NCI-H187 treated with DMSO at 0.1 percent for 48 hours (cell line): Measurements from ENCODE around the gene ACOT2.
"Not testable (repeated sequence)": the region's sequence is repeated elsewhere in the genome, so short reads cannot be mapped to it uniquely, and the experiment has no call there.

ENCODE experiments used
- DNase-seq: peaks from one replicate; lab custom pipeline; 2025; lab: John Stamatoyannopoulos, UW

ACOT2 gene

DNA sequence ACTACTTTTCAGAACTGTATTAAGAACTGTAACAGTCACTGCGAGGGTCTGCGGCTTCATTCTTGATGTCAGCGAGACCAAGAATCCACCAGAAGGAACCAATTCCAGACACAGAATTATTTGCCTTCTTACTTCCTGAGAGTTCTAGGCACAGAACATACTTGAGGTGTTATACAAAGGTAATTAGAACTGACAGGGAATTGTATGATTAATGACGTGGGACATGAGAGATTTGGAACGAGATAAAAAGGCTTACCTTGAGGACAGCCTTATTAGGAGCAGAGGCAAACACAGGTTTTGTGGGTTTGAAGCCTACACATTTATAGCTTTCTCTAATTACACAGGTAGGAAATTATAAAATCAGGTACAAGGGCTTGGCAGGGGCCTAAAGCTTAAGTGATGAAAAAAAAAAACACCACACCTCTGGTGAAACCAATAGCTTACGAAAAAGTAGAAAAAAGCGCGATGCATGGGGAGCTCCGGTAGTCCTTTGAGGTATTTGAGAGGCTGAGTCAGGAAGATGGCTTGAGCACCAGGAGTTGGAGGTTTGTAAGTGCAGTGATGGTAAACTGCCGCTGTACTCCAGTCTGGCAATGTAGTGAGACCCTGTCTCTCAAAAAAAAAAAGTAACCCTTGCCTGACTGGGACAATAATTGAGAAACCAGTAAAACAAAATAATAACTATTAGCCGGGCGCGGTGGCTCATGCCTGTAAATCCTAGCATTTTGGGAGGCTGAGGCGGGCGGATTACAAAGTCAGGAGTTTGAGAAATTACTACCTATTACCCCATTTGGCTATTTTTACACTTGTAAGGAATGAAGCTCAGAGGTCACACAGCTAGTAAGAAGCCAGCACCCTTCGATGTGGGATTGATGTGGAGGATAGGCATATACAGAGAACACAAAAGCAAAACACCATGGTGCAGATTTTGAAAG is 795 bp upstream of the ACOT2 start:
- no peak for DNase-seq

DNA sequence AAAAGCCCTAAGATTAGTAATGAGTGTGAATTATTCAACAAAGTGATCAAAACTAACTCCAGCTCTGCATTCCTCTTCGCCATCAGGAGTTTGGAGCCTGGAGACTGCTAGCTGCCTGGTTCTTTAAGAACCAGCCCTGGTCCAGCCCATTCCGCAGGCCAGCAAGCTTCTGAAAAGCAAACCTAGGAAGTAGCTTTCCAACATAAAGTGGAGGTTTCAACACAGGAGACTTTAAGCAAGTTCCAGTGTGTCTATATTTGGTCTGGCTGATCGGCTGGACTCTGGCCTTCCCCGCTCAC is 178 bp upstream of the ACOT2 start:
- not testable (repeated sequence) for DNase-seq

DNA sequence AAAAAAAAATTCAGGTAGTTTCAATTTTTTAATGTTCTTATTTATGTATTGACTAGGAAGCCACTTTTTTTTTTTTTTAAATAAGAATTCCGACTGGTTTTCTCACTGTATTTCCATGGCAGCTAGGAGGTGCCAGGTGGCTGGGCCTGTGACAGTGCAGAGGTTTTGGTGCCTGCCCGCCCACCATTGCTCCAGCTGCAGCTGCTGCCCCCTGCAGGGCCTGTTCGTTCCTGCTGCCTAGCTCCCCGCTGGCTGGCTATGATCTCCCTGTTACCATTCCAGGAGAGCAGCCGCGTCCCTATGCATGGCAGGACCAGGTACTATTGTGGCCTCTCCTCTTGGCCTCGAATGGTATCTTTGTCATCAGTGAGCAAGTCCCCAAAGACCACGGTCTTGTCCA is 1.9 kb downstream of the ACOT2 start:
- DNase-seq = not testable (repeated sequence)

DNA sequence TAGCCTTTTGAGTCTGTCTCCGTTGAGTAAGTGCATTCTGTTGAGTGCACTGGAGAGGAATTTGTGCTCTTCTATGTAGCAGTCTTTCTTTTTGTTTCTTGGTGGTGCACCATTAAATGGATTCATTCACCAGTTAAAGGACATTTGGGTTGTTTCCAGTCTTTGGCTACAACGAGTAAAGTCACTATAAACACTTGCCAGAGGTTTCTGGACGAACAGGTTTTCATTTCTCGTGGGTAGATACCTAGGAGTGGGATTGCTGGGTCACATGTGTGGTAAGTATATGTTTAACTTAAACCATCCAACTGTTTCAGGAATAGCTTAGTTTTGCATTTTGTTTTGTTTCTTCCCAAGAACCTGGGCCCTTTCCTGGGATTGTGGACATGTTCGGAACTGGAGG is 4.0 kb downstream of the ACOT2 start:
- not testable (repeated sequence) for DNase-seq

DNA sequence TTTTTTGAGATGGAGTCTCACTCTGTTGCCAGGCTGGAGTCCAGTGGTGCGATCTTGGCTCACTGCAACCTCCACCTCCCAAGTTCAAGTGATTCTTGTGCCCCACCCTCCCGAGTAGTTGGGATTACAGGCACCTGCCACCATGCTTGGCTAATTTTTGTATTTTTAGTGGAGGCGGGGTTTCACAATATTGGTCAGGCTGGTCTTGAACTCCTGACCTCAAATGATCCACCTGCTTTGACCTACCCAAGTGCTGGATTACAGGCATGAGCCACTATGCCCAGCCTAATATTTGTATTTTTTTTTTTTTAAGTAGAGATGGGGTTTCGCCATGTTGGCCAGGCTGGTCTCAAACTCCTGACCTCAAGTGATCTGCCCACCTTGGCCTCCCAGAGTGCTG is 4.7 kb downstream of the ACOT2 start:
- not testable (repeated sequence) for DNase-seq

DNA sequence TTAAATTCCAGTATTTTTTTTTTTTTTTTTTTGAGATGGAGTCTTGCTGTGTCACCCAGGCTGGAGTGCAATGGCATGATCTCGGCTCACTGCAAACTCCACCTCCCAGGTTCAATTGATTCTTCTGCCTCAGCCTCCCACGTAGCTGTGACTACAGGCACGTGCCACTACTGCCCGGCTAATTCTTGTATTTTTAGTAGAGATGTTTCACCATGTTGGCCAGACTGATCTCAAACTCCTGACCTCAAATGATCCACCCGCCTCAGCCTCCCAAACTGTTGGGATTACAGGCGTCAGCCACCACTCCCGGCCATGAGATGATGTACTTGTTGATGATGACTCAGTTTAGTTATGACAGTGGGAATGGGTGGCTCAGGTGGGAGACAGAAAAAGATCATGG is 5.2 kb downstream of the ACOT2 start:
- DNase-seq = not testable (repeated sequence)

DNA sequence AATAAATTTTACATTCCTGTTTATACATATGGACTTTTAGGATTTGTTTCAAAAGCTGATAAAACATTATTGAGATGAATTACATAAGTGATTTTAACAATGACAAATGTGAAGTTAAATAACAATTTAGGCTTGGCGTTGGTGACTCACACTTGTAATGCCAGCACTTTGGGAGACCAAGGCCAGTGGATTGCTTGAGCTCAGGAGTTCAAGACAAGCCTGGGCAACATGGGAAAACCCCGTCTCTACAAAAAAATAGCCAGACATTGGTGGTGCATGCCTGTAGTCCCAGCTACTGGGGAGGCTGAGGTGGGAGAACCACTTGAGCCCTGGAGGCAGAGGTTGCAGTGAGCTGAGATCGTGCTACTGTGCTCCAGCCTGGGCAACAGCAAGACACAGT is 7.4 kb downstream of the ACOT2 start:
- DNase-seq = no peak

DNA sequence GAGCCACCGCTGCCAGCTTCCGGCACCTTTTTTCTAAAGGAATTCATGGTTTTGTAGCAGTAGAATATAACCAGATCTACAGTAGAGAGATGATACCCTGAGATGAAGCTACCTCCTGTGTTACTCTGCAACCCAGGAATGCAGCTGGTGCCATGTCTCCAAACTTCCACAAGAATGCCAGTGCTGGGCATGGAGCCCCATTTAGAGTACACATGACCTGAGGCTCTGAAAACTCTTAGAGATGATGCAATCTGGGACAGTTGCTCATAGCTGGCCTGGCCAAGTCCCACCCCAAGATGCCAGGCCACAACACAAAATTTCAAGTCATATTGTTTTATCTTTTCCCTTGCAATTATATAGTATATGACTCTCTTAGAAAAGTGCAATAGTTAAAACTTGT is 8.2 kb downstream of the ACOT2 start:
- DNase-seq = not testable (repeated sequence)

DNA sequence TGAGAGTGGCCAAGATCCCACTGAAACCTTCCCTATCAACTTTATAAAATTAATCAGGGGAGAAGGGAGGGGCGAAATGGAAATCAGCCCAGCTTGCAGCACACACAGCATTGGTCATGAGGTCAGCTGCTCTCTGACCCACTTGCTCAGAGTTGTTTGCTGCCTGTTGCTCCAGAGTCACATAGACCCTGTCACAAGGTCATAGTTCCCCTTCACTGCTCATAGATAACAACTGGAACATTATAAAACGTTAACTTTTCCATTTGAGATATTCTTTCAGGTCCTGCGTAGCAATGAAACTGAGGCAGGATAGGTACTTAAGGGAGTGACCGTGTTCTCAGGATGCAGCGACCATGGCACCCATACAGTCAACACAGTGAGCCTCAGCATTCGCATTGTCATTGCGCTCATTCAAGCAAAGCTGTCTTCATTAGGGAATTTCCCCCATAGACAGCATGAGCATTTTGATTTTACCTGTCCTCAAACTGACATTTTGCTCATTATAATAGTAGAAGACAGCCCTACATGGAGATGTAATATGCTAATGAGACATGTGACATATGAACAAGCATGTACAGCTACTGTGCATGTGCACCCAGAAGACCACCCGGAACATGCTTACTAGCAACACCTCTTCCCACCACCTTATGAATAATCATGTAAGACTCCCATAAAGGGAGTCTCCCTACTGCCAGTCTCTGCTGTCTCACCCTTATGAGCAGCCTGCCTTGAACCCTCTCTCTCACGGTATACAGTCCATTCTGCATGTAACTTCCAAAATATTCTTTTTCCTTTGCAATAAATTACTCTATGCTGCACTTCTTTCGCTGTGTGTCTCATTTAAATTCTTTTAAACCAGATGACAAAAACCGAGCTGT is 13.3 kb downstream of the ACOT2 start:
- DNase-seq = not testable (repeated sequence)

DNA sequence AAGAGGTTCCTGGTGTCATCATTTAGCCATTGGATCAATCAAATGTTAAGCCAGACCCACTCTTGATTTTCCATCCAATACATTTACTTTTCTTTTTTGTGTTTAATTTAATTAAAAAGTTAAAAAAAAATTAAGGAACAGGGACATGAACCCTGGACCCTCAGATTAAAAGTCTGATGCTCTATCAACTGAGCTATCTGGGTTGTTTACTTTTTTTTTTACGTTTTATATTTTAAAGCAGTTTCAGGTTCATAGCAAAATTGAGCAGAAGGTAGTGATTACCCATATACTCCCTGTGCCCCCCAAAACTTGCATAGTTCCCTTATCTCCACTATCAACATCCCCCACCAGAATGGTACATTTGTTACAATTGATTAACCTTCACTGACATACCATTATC is 19.7 kb downstream of the ACOT2 start:
- no peak for DNase-seq

DNA sequence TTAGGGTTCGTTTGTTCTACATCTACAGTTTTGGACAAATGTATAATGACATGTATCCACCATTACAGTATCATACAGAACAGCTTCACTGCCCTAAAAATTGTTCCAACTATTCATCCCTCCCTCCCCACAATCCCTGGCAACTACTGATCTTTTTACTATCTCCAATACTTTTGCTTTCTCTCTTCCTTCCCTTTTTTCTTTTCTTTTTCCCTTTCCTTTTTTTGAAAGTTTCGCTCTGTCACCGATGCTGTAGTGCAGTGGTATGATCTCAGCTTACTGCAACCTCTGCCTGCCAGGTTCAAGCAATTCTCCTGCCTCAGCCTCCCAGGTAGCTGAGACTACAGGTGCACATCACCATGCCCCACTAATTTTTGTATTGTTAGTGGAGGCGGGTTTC is 20.1 kb downstream of the ACOT2 start:
- DNase-seq = no peak

DNA sequence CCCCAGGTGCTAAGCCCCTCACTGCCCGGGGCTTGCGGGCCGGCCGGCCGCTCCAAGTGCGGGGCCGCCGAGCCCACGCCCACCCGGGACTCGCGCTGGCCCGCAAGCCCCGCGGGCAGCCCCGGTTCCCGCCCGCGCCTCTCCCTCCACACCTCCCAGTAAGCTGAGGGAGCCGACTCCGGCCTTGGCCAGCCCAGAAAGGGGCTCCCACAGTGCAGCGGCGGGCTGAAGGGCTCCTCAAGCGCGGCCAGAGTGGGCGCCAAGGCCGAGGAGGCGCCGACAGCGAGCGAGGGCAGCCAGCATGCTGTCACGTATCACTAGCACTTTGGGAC is 21.6 kb downstream of the ACOT2 start:
- not testable (repeated sequence) for DNase-seq

DNA sequence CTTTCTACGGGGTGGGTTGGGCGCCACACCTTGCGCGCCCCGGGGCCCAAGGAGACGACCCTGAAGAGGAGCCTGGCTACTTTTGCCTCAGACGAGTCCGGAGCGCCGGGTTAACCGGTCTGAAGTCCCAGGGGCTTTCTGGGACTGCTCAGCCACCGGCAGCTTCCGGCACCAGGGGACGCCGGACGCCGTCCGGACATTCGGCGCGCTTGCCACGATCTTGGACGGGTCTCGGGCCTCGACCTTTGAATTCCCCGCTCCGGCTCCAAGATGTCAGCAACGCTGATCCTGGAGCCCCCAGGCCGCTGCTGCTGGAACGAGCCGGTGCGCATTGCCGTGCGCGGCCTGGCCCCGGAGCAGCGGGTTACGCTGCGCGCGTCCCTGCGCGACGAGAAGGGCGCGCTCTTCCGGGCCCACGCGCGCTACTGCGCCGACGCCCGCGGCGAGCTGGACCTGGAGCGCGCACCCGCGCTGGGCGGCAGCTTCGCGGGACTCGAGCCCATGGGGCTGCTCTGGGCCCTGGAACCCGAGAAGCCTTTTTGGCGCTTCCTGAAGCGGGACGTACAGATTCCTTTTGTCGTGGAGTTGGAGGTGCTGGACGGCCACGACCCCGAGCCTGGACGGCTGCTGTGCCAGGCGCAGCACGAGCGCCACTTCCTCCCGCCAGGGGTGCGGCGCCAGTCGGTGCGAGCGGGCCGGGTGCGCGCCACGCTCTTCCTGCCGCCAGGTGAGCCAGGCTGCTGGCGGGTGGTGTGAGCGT is 22.9 kb downstream of the ACOT2 start, which contains the start of gene ACOT4:
TSS of gene ACOT4 (plus strand) at position 184 of the 760 bp plus-strand sequence. CDS start at position 271, 87 bp downstream.
- no peak for DNase-seq

DNA sequence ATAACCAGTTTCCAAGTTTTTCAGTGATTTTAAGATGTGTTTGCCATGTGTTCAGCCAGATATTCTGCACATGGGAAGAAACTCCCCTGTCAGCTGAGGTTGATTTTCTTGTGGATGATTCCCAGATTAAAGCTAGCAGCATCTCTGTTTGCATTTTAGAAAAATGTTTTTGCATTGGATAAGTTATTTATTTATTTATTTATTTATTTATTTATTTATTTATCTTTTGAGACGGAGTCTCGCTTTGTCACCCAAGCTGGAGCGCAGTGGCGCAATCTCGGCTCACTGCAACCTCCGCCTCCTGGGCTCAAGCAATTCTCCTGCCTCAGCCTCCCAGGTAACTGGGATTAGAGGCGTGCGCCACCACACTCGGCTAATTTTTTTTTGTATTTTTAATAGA is 25.5 kb downstream of the ACOT2 start:
- DNase-seq = no peak

DNA sequence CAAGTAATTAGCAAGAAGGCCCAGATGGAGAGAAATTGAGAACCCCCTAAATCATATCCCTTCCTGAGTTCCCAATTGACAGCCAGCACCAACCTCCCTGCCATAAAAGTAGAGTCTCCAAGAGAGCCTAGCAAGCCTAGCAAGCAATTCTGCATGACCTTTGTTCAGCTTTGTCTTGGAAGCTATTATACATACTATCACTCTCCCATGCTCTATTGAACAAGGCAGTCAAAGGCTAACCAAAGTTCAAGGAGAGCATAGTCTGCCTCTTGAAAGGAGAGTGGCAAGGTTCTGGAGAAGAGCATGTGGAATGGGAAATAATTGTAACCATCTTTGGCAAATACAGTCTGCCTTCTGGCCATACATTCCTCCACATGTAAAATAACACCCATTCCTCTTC is 30.5 kb downstream of the ACOT2 start:
- DNase-seq = no peak

DNA sequence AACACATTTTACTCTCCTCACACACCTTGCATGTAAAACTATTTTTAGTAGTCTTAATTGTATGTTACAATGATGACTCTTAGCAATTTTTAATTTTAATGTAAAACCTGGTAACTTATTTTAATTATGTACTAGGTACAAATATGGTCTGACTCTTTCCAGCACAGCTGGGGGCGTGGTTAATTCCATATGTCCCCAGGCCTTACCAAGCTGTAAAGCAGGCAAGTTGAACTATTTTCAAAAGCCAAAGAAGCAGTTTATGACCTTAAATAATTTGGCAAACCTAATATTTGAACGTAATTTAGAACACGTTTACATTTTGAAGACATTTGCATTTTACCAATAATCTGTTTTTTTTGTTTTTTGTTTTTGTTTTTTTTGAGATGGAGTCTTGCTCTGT is 34.0 kb downstream of the ACOT2 start:
- no peak for DNase-seq

DNA sequence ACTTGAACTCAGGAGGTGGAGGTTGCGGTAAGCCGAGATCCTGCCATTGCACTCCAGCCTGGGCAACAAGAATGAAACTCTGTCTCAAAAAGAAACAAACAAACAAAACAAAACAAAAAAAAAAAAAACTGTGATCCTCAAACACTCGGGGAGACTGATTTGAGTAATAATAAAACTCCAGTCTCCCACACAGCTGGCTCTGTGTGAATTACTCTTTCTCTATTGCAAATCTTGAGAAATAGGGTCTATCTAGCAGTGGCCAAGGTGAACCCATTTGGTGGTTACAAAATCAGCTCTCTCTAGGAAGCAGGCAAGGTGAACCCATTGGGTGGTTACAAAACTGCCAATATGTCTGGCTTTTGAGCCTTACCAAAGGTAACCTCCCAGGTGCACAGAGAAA is 37.3 kb downstream of the ACOT2 start:
- DNase-seq = no peak

DNA sequence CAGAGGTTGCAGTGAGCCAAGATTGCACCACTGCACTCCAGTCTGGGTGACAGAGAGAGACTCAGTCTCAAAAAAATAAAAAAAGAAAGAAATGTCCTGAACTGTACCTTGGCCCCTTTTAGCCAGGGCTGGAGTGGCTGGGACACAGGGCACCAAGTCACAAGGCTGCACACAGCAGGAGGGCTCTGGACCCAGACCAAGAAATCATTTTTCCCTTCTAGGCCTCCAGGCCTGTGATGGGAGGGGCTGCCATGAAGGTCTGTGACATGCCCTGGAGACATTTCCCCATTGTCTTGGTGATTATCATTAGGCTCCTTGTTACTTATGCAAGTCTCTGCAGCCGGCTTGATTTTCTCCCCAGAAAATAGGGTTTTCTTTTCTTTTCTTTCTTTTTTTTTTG is 38.2 kb downstream of the ACOT2 start:
- no peak for DNase-seq

DNA sequence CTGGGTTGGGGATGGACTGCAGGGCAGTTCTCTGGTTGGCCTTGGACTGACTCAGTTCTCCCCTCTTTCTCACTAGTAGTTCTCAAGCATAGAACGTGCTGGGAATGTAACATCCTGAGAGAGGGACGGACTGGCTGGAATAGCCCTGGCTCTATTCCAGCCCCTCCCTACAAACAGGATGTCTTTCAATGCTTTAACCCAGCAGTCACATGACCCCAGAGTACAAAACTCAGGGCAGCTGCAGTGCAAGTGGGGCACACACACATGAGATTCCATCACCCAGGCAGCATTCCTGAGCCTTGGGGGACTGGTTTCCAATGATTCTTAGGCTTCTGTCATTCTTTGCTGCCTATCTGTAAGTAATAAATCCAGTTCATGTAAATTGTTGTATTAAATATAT is 41.7 kb downstream of the ACOT2 start:
- DNase-seq = no peak

DNA sequence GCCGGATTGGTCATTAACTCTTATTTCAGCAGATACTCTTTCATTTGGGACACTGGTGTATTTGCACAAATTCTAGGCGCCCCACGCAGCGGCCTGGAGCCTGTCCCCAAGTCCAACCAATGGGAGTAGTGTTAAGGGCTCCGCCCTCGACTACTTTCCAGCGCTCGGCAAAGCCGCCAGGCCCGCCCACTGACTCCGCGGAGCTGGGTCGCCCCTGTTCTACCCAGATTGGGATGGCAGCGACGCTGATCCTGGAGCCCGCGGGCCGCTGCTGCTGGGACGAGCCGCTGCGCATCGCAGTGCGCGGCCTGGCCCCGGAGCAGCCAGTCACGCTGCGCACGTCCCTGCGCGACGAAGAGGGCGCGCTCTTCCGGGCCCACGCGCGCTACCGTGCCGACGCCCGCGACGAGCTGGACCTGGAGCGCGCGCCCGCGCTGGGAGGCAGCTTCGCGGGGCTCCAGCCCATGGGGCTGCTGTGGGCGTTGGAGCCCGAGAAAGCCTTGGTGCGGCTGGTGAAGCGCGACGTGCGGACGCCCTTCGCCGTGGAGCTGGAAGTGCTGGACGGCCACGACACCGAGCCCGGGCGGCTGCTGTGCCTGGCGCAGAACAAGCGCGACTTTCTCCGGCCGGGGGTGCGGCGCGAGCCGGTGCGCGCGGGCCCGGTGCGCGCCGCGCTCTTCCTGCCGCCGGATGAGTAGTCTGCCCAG is 43.5 kb downstream of the ACOT2 start, which contains the start of gene ACOT6:
TSS of gene ACOT6 (plus strand) at position 179 of the 707 bp plus-strand sequence. CDS start at position 234, 55 bp downstream.
- no peak for DNase-seq

DNA sequence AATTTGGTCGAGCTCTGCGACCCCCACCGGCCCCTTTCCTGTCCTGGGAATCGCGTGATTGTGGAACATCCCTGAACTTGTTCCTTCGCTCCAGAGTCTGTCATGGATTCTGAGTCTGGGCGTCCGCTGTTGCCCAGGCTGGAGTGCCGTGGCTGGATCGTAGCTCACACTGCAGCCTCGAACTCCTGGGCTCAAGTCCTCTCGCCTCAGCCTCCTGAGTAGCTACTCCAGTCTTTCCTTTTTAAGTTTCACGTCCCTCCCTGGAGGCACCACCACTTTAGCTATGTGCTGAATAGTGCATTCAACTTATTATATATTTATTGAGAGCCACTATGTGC is 44.0 kb downstream of the ACOT2 start:
- no peak for DNase-seq
